DMS53 treated with DMSO at 0.1 percent for 48 hours (cell line): ENCODE results near the gene AMIGO1.

Experiments
- DNase-seq: peaks from one replicate; lab custom pipeline; 2025; ENCODE audit not compliant: unreplicated experiment; lab: John Stamatoyannopoulos, UW

Gene AMIGO1

DNA sequence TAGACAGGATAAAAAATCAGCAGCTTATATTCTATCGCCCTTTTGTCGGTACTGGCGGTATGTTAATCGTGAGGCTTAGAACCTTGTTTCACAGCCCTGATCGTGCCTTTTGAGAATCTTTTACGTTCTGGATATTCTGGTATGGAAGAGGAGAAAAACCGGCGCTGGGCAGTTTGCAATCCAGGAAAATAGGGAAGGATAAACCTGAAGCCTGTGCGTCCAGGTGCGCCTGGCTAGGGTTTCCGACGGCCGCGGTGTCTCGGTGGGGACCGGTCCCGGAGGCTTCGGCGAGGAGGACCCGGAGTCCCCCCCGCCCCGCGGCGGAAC lies 43.4 kb downstream of the AMIGO1 start:
- no peak for DNase-seq

DNA sequence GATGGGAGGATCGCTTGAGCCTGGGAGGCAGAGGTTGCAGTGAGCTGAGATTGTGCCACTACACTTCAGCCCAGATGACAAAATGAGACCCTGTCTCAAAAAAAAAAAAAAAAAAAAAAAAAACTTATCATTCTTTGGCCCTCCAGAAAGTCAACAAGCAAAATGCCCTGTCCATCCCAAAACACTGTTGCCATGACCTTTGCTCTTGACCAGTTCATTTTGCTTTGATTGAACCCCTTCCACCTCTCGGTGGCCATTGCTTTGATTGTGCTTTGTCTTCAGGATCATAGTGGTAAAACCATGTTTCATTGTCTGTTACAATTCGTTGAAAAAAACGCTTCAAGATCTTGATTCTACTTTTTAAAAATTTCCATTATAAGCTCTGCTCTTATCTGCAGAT lies 51.7 kb downstream of the AMIGO1 start:
- no peak for DNase-seq

DNA sequence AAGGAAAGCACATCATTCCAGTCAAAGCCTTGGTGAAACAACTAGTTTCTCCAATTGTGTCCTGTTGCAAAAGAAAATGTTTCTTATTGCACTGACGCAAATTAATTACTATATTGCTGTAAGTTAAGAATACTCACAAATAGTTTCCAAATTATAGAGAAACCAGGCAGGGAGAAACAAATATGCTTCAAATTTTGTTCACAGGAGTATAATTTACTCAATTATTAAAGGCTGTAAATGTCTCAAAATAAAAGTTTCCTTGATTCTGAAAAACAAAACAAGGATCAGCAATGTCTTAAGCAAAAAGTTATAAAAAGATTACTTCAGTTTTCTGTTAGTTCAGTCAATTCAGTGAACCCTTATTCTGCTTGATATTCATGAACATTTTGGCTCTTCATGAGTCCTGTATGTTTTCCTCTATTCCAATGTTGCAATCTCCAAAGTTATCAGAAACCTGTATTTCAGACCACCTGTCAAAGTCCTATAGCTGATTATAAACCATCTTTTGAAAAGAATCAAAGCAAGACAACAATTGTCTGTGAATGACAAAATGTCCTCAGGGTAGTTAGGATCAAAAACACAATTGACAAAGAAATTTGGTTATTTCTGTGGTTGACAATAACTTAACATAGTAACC lies 54.9 kb downstream of the AMIGO1 start:
- no peak for DNase-seq
